SKM-1 treated with dmso at 0.1 percent for 144 hours (cell line): ENCODE results near the gene TMEM243.
"Not testable (repeated sequence)": the region's sequence is repeated elsewhere in the genome, so short reads cannot be mapped to it uniquely, and the experiment has no call there.

Experiments
- DNase-seq: peaks from one replicate; lab custom pipeline; 2025; ENCODE audit not compliant: unreplicated experiment; lab: John Stamatoyannopoulos, UW

Gene TMEM243

GRCh38 chr7:87219545-87220025 lies at the start of gene TMEM243:
TMEM243 (minus strand) TSS chr7:87219732; CDS start chr7:87219503, 229 bp downstream.
- DNase-seq, result peak; percentile 92

GRCh38 chr7:87267239-87267900 lies 47.8 kb upstream of the TMEM243 start:
- no peak for DNase-seq

- no peak for DNase-seq
These were observed 44.0 kb upstream of the TMEM243 start for GRCh38 chr7:87263537-87263936.

- no peak for DNase-seq
These were observed 34.1 kb upstream of the TMEM243 start for GRCh38 chr7:87253589-87254087.

GRCh38 chr7:87245671-87246070 lies 26.1 kb upstream of the TMEM243 start:
- not testable (repeated sequence) for DNase-seq

- not testable (repeated sequence) for DNase-seq
These were observed 19.0 kb upstream of the TMEM243 start for GRCh38 chr7:87238464-87239051.

- DNase-seq, result no peak
These were observed 15.4 kb upstream of the TMEM243 start for GRCh38 chr7:87234949-87235348.

GRCh38 chr7:87231711-87232110 lies 12.2 kb upstream of the TMEM243 start:
- no peak for DNase-seq

- DNase-seq, result no peak
These were observed 11.7 kb upstream of the TMEM243 start for GRCh38 chr7:87231258-87231657.

- no peak for DNase-seq
These were observed 7.0 kb upstream of the TMEM243 start for GRCh38 chr7:87226495-87226894.

DNA sequence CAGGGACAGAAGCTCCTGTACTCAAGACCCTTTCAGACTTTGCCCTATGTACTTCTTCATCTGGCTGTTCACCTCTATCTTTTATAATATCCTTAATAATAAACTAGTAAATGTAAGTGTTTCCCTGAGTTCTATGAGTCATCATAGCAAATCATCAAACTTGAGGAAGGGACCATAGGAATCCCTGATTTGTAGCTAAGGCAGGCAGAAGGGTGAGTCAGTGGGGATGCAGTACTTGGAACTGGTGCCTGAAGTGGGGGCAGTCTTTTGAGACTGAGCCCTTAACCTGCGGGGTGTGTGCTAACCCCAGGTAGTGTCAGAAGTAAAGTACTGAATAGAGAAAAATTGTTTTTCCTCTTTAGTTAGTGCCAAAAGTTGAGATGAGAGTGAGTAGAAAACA lies 6.2 kb upstream of the TMEM243 start:
- DNase-seq, result no peak

DNA sequence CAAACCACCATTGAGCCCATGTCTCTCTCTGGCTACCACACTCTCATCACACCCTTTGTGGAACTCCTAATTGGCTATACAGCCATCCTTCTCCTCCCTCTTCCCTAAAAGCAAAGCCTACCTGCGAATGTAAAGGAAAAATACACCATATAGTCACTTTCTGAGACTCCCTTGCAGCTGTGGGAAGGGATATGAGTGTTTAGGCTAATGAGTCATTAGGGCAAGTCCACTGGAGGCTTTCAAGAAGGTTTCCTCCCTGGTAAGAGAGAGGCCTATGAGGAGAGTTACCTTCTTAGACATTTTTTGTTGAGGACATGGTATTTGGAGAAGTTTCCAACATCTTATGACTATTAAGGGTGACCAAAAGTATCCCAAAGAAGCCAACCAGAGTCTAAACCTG lies 4.1 kb upstream of the TMEM243 start:
- DNase-seq, result no peak

- no peak for DNase-seq
These were observed 1.2 kb upstream of the TMEM243 start for GRCh38 chr7:87220734-87221215.

- DNase-seq, result peak; percentile 48
These were observed 648 bp upstream of the TMEM243 start for GRCh38 chr7:87220026-87220733.

- DNase-seq, result peak; percentile 66
These were observed 562 bp downstream of the TMEM243 start for GRCh38 chr7:87218796-87219544.

DNA sequence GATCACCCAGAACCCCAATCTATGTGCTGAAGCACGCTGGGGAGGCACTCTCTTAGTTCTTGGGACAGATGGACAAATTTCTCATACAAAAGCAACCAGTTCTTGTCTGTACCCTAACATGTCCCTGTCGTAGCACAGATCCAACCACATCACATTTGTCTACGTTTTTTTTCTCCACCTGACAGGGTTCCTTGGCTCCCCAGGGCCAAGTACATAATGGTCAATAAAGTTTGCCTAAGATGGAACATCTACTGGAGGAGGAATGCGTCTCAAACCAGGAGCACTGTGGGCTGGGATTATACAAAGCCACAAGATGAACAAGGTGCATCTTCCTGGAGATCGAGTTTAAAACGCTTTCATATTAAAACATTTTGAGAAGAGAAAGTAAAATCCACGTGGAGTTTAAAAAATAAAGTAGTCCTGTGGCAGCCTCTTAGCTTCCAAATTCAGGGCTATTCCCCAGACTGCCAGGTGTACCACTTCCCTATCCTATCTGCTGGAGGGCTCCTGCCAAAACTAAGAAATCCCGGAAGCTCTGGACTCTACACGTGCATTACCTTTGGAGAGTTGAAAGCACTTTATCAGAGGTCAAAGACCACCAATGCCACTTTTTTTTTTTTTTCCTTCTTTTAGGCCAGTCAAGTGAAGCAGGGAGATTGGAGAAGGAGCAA lies 1.4 kb downstream of the TMEM243 start:
- DNase-seq, result no peak

DNA sequence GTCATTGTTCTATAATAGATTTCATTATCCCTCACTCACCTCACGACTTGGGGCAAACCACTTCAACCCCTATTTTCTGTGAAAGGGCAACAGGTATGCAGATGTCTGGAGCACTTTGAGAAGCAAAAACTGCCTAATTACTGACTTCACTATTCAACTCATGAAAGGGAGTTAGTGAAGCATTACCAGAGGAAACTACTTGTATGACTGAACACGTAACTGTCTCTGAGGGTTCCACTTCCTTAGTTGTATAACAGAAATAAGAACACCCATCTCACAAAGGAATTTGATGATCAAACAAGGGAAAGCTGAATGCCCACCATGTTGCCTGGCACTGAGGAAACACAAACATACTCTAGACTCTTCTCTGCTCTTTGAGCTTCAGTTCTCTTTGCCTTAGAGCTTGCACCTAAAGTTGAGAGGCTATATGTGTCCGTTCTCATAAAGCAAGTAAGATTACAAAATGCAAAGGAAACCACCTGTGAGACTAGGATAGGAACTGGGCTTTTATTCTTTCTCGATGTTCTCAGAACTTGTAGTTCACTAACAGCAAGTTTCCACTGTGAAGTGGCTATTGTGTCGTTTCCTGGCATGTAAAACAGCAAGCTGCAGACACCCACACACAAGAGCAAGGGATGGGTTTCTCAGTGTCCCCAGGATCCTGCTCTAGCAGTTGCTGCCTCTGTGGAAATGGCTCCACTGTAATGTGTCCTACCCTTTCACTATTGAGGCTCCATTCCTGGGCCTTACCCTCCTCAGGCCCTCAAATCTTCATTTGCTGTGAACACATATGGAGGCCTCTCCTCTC lies 2.6 kb downstream of the TMEM243 start:
- DNase-seq, result no peak

GRCh38 chr7:87215046-87215445 lies 4.5 kb downstream of the TMEM243 start:
- DNase-seq, result no peak

DNA sequence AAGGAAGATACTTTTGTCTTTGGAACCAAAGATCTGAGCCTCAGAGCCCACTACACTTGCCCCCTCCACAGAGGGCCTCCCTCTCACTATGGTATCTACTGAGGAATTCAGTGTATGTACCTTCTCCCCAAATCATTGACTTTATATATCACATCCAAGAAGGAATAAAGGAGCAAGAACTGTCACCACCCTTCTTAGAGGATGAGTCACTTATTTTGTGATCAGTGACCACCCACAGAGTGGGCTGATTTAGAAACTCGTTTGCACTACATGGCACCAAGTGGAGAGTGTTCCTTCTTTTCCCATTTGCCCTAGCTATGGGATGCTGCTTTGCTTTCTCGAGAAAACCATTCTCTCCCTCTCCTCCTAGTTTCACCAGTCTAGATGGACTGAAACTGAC lies 5.7 kb downstream of the TMEM243 start:
- no peak for DNase-seq

DNA sequence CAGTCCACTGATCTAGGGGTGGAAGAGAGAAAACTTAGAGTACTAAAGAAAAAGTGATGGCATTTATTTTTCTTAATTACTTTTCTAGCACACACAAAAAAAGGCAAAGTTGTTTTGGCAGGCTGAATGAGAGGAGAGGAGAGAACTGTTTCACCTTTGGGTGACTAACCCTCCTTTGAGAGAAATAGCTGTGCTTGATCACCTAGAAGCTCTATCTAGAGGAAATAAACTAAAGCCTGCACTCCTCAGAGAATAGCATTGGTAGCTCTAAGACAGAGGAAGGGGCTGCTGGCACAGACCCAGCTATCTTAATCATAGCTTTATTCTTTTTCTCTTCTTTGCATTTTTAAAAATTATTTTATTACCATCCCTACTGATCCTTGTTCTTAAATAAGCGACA lies 6.3 kb downstream of the TMEM243 start:
- DNase-seq, result no peak
